Heart left ventricle (tissue), 13 donors: ENCODE data around the gene IFNLR1.

Experiments used
- CTCF ChIP-seq, 12 donors: fragments of 200-600 bp; sonication (generic) in 4 of 12; IDR thresholded peaks; one replicate each; pipeline versions ENCODE4 v1.5.0 to v1.8.0; 2018 to 2022; ENCODE audit warnings: antibody characterized with exemption in 12 of 12, mild to moderate bottlenecking in 5 of 12
- POLR2A ChIP-seq, 2 donors: fragments of 450-650 bp; IDR thresholded peaks; one replicate each; pipeline ENCODE4 v1.6.1; 2017; ENCODE audit warnings: antibody characterized with exemption in 2 of 2, mild to moderate bottlenecking in 2 of 2, moderate library complexity in 2 of 2
- donor health status: ischemic (EF 13 %, LVEDD 7.1; RV severe dilation, severe dysfunction).
- donor health status: DM: no; HTN: yes; CAD: no.
- donor health status: DM: no; HTN: no; CAD: no.
- donor health status: ischemic (EF 25% LVEDD 6.9; RV normal size, moderate dysfunction).
- donor health status: ischemic (EF 25% LVEDD 5.7; RV mildly dilated, moderate dysfunction).
- donor health status: ischemic (EF 35%, LVEDD 5.7; RV mildly dilated, moderate dysfunction).
- donor health status: nonischemic (EF 11% LVEDD 7.7; RV severe dilation, severe dysfunction).
- donor health status: DM: yes; HTN: yes; CAD: no.
- donor health status: PGD.
- donor health status: ischemic (EF 29% LVEDD 5.4; RV normal size, mild dysfunction).
- donor health status: nonischemic (EF 23%, LVEDD 6.1; RV moderate dilation, normal function).

- TF ChIP-seq CTCF (IDR thresholded peaks at IDR 0.05) (no peak), POLR2A (IDR thresholded peaks at IDR 0.05) (no peak)
These were observed 52.7 kb downstream of the IFNLR1 start for GRCh38 chr1:24134376-24134775.
